ENCODE data around the gene OVCA2.

DNA sequence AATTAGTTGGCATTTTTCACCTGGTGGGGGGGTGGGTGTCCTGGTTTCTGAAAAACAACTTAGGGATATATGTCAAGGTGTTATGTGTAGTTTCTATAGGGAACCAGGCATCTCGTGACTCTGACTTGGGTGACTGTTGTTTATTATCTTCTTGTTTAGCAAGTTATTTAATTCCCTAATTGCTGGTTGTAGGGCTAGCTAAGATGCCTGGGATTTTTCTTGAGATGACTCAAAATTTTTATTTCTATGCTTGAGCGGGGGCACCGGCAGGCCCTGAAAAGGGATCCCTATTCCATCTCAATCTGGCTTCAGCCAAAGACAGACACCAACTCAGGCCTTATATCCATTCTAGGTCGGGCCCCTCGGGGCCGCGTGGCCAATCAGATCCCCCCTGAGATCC lies 8.7 kb upstream of the OVCA2 start:
- TF ChIP-seq, protein P1, sequence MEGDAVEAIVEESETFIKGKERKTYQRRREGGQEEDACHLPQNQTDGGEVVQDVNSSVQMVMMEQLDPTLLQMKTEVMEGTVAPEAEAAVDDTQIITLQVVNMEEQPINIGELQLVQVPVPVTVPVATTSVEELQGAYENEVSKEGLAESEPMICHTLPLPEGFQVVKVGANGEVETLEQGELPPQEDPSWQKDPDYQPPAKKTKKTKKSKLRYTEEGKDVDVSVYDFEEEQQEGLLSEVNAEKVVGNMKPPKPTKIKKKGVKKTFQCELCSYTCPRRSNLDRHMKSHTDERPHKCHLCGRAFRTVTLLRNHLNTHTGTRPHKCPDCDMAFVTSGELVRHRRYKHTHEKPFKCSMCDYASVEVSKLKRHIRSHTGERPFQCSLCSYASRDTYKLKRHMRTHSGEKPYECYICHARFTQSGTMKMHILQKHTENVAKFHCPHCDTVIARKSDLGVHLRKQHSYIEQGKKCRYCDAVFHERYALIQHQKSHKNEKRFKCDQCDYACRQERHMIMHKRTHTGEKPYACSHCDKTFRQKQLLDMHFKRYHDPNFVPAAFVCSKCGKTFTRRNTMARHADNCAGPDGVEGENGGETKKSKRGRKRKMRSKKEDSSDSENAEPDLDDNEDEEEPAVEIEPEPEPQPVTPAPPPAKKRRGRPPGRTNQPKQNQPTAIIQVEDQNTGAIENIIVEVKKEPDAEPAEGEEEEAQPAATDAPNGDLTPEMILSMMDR (IDR thresholded peaks at IDR 0.05; ENCODE audit: poor library complexity): no peak
- no peak for TF ChIP-seq EZH2 (IDR thresholded peaks at IDR 0.05; ENCODE audit: borderline replicate concordance)
- no peak for TF ChIP-seq EZH2phosphoT487 (IDR thresholded peaks at IDR 0.05; ENCODE audit: low read depth, severe bottlenecking, unreplicated experiment)

Data from hepatocyte (in vitro differentiated cells).